Psoas muscle (tissue), 8 donors: ENCODE measurements around the gene SLC24A4. TPM values are rescaled to one million over a fixed set of nuclear protein-coding genes. Genes with fewer than 3 reads are reported as not detected.
A peak's percentile ranks its signal among the peaks of the same experiment; 100 is the strongest.

Source experiments
- ATAC-seq, 4 donors: fragments of 200-7000 bp; cut with Tn5 transposase; one replicate each; pipeline ENCODE4 v1.9.1; 2020; ENCODE audit warnings: moderate library complexity in 3 of 4, mild to moderate bottlenecking in 2 of 4
- DNase-seq, 2 donors: peaks; one replicate each; pipeline ENCODE4 v3.0.0-alpha.2; 2020
- H3K27ac ChIP-seq: fragments of 200-600 bp; one replicate; pipeline ENCODE4 v1.8.0; 2022
- H3K27me3 ChIP-seq, 3 donors: fragments of 200-600 bp in 1 of 3; one replicate each; pipeline versions ENCODE4 v1.6.1 to v1.8.0; 2013 to 2022; ENCODE audit warnings: low read length in 2 of 3, mild to moderate bottlenecking in 2 of 3, moderate library complexity in 1 of 3; ENCODE audit not compliant: insufficient read depth in 3 of 3
- H3K36me3 ChIP-seq, 2 donors: fragments of 200-600 bp in 1 of 2; one replicate each; pipeline versions ENCODE4 v1.6.1 to v1.8.0; 2013 to 2022; ENCODE audit warnings: low read depth in 1 of 2, mild to moderate bottlenecking in 1 of 2, moderate library complexity in 1 of 2; ENCODE audit not compliant: insufficient read depth in 1 of 2
- H3K4me1 ChIP-seq: fragments of 200-600 bp; one replicate; pipeline ENCODE4 v1.8.0; 2022
- H3K4me3 ChIP-seq: fragments of 200-600 bp; one replicate; pipeline ENCODE4 v1.8.0; 2022; ENCODE audit warnings: mild to moderate bottlenecking
- H3K9me3 ChIP-seq: fragments of 200-600 bp; one replicate; pipeline ENCODE4 v1.8.0; 2022
- CTCF ChIP-seq: fragments of 200-600 bp; IDR thresholded peaks from one replicate; pipeline ENCODE4 v1.8.0; 2022; ENCODE audit warnings: antibody characterized with exemption
- WGBS, 3 donors: extraction: QIAGEN DNeasy Blood & Tissue Kit; methylation state at CpG; one replicate each; pipeline versions ENCODE4 v1.1.6 to v1.1.7; 2013; 5-methylcytosine and 5-hydroxymethylcytosine counted together
- intact Hi-C, 2 donors: fragments of 100-400 bp; cut with DNase I; formaldehyde crosslinking; loops; one replicate each; pipeline versions ENCODE4 v1.11.0 to v1.14.2; 2022
- polyA plus RNA-seq, 3 donors: library from polyadenylated mRNA; stranded (reverse); fragments of 200-250 nt; gene quantifications; one replicate each; pipeline ENCODE4 v1.2.3, GENCODE V29; 2013
- total RNA-seq, 4 donors: library from RNA; stranded (reverse); fragmentation: NEBNext Ultra II Directional in 2 of 4; extraction: Animal tissue kit (Norgen Biotek cat#: 25700) in 2 of 4; gene quantifications; one replicate each; pipeline versions ENCODE4 v1.2.1 to v1.2.4, GENCODE V29; 2021 to 2023
- donor health status: healthy with polysubstance abuse.
- donor health status: DM: no; HTN: no; CAD: no; lungs with moderate emphysema.
- donor health status: Bipolar disorder and iron deficiency.
- donor health status: healthy.
- donor health status: DM: yes; HTN: yes; CAD: no.
- donor health status: DM: no; HTN: no; CAD: no.
- donor health status: DM: no; HTN: no; CAD: no.
- donor health status: DM: yes; HTN: yes; CAD: no.

The SLC24A4 gene
- total and polyA plus RNA-seq, 7 donors = 0.21 to 2.3 (median 0.34) TPM

GRCh38 chr14:92507174-92507768 is 184.3 kb downstream of the SLC24A4 start:
- Histone ChIP-seq H3K4me1 (peaks cover 5% of the 10 kb centered on the region), H3K27me3 (no peaks in the 10 kb centered on the region), H3K36me3 (no peaks in the 10 kb centered on the region), H3K27ac (no peak overlapping the region), H3K4me3 (no peak overlapping the region), H3K9me3 (no peaks in the 10 kb centered on the region)
- WGBS, 3 donors = 78 to 89% (median 81%) methylated on average over 4 of the region's 4 CpGs
- TF ChIP-seq CTCF = no peak
- ATAC-seq (no peak), DNase-seq (no peak)
- intact Hi-C loops = no loop called here

- H3K36me3 ChIP-seq = no peaks in the 10 kb centered on the region
- no peaks in the 10 kb centered on the region for H3K9me3 ChIP-seq
- peak overlapping the region; percentile 51 for H3K27ac ChIP-seq
- DNase-seq = no peak
- peaks cover 0 to 16% (median 9%) of the 10 kb centered on the region in 3 donors for H3K27me3 ChIP-seq
- 93 to 100% (median 98%) methylated on average over 2 of the region's 2 CpGs for WGBS, 3 donors
- H3K4me1 ChIP-seq = no peaks in the 10 kb centered on the region
- intact Hi-C loops = no loop called here
- no peak for ATAC-seq
- no peak overlapping the region for H3K4me3 ChIP-seq
- TF ChIP-seq CTCF = no peak
Measured at GRCh38 chr14:92510972-92511371, 188.0 kb downstream of the SLC24A4 start.

DNA sequence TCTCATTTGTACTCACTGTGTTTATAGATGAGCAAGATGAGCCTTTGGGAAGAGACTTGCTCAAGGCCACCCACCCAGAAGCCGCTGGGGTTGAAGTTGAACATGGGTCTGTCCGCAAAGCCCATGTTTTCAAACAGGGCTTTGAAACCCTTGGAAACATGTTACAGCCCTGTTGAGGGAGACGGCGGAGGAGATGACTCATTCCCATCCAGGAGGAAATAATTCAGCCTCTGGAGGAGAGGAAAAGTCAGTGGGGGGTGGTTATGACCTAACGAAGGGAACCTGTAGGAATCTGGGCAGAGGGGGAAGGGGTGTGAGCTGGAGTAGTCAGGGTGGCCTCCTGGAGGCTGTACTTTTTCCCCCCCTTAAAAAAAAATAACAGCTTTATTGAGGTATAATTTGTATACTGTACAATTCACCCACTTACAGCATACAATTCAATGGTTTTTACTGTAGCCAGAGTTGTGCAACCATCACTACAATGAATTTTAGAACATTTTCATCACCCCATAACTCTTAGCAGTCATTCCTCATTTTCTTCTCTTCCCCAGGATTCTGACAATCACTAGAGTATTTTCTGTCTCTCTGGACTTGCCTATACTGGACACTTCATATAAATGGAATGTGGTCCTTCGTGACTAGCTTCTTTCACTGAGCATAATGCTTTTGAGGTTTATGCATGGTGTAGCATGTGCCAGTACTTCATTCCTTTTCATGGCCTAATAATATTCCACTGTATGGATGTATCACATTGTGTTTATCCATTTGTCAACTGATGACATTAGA is 188.7 kb downstream of the SLC24A4 start:
- TF ChIP-seq CTCF = no peak
- H3K9me3 ChIP-seq = no peaks in the 10 kb centered on the region
- DNase-seq (no peak), ATAC-seq (peak in 2 of 4 donors; percentile 37 to 44)
- H3K27me3 ChIP-seq = peaks cover 0 to 16% (median 9%) of the 10 kb centered on the region in 3 donors
- 60 to 74% (median 60%) methylated on average over 6 of the region's 6 CpGs for WGBS, 3 donors
- H3K27ac ChIP-seq = peak overlapping the region; percentile 51
- no peaks in the 10 kb centered on the region for H3K36me3 ChIP-seq
- H3K4me3 ChIP-seq = no peak overlapping the region
- no peaks in the 10 kb centered on the region for H3K4me1 ChIP-seq
- intact Hi-C loops = no loop called here

DNA sequence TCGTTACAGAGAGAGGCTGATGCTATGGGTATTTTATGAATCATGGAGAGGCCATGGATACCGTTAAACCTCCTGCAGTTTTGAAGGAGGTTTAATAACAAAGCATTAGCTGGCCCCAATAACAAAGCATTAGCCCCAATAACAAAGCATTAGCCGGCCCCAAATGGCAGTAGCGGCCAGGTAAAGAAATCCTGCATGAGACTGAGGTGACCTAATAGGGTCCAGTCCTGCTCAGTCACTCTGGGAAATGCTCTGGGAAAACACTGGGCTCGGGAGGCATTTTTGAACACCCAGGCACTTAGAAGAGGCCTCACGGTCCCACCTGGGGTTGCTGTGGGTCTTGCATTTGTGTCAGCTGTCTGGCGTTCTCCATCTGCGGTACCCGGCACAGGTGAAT is 189.8 kb downstream of the SLC24A4 start:
- DNase-seq (no peak), ATAC-seq (no peak)
- 63 to 81% (median 73%) methylated on average over 9 of the region's 9 CpGs for WGBS, 3 donors
- Histone ChIP-seq H3K27me3 (peaks cover 0 to 16% (median 9%) of the 10 kb centered on the region in 3 donors), H3K9me3 (no peaks in the 10 kb centered on the region), H3K27ac (peak overlapping the region; percentile 68), H3K4me3 (peak overlapping the region; percentile 74), H3K36me3 (no peaks in the 10 kb centered on the region), H3K4me1 (no peaks in the 10 kb centered on the region)
- intact Hi-C loops = no loop called here
- no peak for TF ChIP-seq CTCF
